ENCODE data around the gene TMSB4X.
A peak's percentile ranks its signal among the peaks of the same experiment; 100 is the strongest.
"Not testable (repeated sequence)": the region's sequence is repeated elsewhere in the genome, so short reads cannot be mapped to it uniquely, and the experiment has no call there.

The TMSB4X gene

DNA sequence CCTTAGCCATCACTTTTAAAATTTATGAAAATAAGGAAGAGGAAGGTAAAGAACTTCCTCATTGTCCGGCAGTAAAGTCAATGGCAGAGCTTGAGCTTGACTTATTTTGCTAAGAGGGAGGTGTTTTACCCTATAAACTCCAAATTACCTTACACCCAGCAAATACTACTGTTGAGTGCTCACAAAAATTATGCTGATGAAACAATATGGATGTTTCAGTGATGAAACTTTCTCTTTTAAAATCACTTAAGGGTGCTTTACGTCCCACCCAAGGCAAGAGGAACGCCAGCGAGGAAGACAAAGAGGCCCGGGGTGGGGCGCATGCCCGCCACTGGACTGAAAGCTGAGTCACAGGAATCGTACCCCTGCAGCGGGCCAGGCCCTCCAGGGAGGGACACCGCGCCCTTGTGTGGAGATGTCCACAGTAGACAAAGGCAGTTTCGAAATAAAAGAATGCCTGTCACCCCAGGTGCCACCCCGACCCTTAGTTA lies 560 bp upstream of the TMSB4X start:
- peak overlapping the region; percentile 29 for H2AFZ ChIP-seq (ENCODE audit: low read depth, low read length)
- H3K27me3 ChIP-seq (ENCODE audit: insufficient read depth, low read length), result no peaks in the 10 kb centered on the region
- peaks cover 27% of the 10 kb centered on the region for H3K4me1 ChIP-seq (ENCODE audit: insufficient read depth, low read length)
- H3K36me3 ChIP-seq (ENCODE audit: insufficient read depth, low read length), result peaks cover 8% of the 10 kb centered on the region
- peak overlapping the region; percentile 98 for H3K4me3 ChIP-seq (ENCODE audit: low read length)
- H3K9me3 ChIP-seq (ENCODE audit: low read length), result no peaks in the 10 kb centered on the region

DNA sequence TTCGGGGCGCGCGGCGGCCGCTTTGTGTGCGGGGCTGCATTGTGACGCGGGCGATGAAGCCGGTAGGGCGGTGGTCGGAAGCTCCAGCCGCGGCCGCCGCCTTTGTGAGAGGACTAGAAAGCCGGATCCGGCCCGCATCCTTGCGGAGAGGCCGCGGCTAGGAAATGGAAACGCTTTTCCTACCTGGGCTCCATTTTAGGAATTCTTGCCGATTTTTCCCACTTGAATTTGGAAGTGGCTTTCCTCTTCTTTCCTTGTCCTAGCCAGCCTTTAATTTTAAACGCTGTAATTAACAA lies 708 bp downstream of the TMSB4X start:
- peaks cover 8% of the 10 kb centered on the region for H3K36me3 ChIP-seq (ENCODE audit: insufficient read depth, low read length)
- no peaks in the 10 kb centered on the region for H3K9me3 ChIP-seq (ENCODE audit: low read length)
- H3K27me3 ChIP-seq (ENCODE audit: insufficient read depth, low read length), result no peaks in the 10 kb centered on the region

DNA sequence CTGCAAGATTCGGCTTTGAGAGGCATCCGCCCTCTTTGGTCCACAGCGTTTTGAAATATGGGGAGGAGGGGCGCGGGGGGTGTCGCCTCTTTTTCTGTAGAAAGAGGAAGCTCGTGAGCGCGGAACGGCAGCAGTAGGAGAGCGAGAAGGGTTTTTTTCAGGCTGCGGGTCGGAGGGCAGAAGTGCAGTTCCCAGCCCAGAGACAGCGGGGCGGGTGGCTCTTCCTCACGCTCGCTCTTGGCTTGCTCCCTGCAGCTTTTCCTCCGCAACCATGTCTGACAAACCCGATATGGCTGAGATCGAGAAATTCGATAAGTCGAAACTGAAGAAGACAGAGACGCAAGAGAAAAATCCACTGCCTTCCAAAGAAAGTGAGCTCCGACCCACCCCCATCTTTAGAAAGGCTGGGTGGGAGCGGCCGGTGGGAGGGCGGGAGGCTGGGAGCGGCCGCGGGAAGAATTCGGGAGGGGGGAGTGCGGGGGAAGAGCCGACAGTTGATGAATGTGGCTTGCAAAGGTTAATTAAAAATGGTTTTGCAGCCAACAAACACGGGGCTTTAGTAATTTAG lies 1.2 kb downstream of the TMSB4X start:
- peaks cover 31% of the 10 kb centered on the region for H3K4me1 ChIP-seq (ENCODE audit: insufficient read depth, low read length)
- H2AFZ ChIP-seq (ENCODE audit: low read depth, low read length), result no peak overlapping the region
- peaks cover 8% of the 10 kb centered on the region for H3K36me3 ChIP-seq (ENCODE audit: insufficient read depth, low read length)
- H3K4me3 ChIP-seq (ENCODE audit: low read length), result peak overlapping the region; percentile 98
- no peaks in the 10 kb centered on the region for H3K27me3 ChIP-seq (ENCODE audit: insufficient read depth, low read length)
- H3K9me3 ChIP-seq (ENCODE audit: low read length), result no peaks in the 10 kb centered on the region

More for the DNA sequence above, 708 bp downstream of the TMSB4X start:
- Histone ChIP-seq H3K4me1 (ENCODE audit: insufficient read depth, low read length) (peaks cover 31% of the 10 kb centered on the region), H2AFZ (ENCODE audit: low read depth, low read length) (no peak overlapping the region), H3K4me3 (ENCODE audit: low read length) (peak overlapping the region; percentile 98)

DNA sequence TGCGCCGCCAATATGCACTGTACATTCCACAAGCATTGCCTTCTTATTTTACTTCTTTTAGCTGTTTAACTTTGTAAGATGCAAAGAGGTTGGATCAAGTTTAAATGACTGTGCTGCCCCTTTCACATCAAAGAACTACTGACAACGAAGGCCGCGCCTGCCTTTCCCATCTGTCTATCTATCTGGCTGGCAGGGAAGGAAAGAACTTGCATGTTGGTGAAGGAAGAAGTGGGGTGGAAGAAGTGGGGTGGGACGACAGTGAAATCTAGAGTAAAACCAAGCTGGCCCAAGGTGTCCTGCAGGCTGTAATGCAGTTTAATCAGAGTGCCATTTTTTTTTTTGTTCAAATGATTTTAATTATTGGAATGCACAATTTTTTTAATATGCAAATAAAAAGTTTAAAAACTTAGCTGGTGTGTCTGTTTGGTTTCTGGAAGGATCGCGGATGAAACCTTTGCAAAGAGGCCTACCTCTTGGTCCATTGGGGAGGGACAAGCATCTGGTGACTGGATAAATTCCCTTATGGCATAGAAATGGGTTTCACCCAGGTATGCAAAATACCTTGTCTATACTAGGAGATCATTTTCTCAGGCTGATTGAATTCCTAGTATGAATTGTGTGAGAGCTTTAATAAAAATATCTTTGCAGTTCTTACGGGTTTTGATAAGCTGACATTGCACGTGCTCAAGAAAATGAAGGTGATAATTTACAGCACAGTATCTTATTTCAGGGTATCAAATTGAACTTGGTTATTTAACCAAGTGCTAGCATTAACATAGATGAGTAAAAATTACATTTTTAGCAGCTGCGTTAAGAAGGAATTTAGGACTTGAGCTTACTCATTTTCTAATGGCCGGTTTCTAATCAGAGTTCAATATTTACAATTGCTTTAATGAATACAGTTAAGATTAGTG lies 2.2 kb downstream of the TMSB4X start:
- H3K9me3 ChIP-seq (ENCODE audit: low read length); H3K36me3 ChIP-seq (ENCODE audit: insufficient read depth, low read length); H2AFZ ChIP-seq (ENCODE audit: low read depth, low read length); H3K27me3 ChIP-seq (ENCODE audit: insufficient read depth, low read length): not testable (repeated sequence)
- H3K4me3 ChIP-seq (ENCODE audit: low read length), result peak overlapping the region; percentile 98
- peaks cover 34% of the 10 kb centered on the region for H3K4me1 ChIP-seq (ENCODE audit: insufficient read depth, low read length)

DNA sequence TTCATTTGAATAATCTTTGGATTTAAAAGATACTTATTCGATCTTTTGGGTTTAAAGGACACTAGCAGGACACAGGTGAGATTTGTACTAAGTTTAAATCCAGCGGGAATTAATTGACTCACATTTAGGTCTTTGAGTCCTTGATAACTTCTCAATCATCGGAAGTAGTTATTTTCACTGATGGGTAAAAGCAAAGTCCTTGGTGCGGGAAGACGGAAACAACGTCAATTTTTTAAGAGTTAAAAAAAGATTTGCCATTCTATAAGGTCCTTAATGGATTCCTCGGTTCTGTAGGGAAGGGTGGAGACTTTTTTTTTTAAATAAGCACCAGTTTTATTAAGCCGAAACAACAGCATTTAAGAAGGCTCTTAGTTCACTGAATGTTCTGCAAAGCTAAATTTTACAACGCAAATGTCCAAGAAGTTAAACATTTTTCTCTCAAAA lies 2.9 kb downstream of the TMSB4X start:
- no peak overlapping the region for H2AFZ ChIP-seq (ENCODE audit: low read depth, low read length)
- no peaks in the 10 kb centered on the region for H3K27me3 ChIP-seq (ENCODE audit: insufficient read depth, low read length)
- peak overlapping the region; percentile 98 for H3K4me3 ChIP-seq (ENCODE audit: low read length)
- H3K36me3 ChIP-seq (ENCODE audit: insufficient read depth, low read length), result peaks cover 8% of the 10 kb centered on the region
- peaks cover 36% of the 10 kb centered on the region for H3K4me1 ChIP-seq (ENCODE audit: insufficient read depth, low read length)
- H3K9me3 ChIP-seq (ENCODE audit: low read length), result no peaks in the 10 kb centered on the region

DNA sequence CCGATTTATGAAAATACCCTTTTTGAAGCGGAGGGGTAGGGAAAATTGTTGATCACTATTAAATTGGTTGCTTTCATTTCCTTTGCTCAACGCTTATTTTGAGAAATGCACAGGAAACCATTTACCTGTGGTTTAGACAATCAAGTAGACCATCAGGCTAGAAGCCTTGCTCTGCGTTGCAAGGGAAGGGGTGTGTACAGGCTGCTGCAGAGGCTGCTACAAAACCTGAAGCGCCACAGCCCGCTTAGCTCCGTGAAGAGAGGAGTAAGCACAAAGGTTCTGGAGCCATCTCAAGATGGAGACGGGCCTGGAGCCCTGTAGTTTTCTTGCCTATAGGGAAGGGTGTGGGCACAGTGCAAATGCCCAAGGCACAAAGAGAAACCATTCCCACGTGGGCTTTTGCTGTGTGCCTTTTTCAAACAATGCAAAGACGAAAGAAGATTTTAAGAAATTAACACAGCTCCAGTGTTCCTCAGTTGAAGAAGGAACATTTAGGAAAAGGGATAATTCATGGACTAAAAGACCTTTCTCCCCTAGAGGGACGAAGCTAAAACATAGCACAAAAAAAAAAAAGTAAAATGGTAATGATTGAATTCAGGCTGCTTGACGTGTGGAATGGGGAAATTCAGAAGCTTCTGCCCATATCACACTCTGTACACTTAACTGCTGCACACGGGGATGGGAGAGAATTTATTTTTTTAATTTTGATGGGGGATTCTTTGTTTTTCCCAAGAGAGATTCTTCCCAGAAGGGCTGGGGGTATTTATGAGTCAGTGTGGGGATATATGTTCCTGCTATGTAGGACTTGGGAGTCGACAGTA lies 3.5 kb downstream of the TMSB4X start:
- H3K9me3 ChIP-seq (ENCODE audit: low read length), result no peaks in the 10 kb centered on the region
- peaks cover 8% of the 10 kb centered on the region for H3K36me3 ChIP-seq (ENCODE audit: insufficient read depth, low read length)
- H2AFZ ChIP-seq (ENCODE audit: low read depth, low read length), result no peak overlapping the region
- peaks cover 35% of the 10 kb centered on the region for H3K4me1 ChIP-seq (ENCODE audit: insufficient read depth, low read length)
- H3K4me3 ChIP-seq (ENCODE audit: low read length), result peak overlapping the region; percentile 98
- no peaks in the 10 kb centered on the region for H3K27me3 ChIP-seq (ENCODE audit: insufficient read depth, low read length)

DNA sequence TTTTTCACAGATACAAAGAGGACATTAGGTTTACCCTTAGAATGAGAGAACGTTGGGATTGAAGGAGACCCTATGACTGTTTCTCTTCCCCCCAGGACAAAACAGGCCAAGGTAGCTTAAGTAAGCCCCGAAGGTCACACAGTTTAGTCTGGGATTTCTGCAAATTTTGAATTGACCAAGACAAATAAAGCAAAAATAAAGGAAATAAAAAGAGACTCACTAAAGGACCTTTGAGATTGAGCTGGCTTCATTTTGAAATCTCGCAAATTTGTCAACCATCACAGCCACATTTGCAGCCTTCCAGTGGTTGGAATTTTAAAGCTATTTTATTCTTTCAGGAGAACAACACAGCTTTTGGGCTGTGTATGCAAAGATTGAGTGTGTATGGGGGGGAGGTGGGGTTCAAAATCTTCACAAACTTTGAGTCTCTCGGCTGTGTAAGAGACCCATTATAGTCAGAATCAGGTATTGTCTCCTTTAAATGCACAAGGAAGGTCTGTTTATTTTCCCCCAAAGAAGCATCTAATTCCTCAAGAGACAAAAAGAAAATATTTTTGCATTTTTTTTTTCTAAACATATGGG lies 4.2 kb downstream of the TMSB4X start:
- Histone ChIP-seq H3K9me3 (ENCODE audit: low read length) (no peaks in the 10 kb centered on the region), H3K4me1 (ENCODE audit: insufficient read depth, low read length) (peaks cover 28% of the 10 kb centered on the region), H3K27me3 (ENCODE audit: insufficient read depth, low read length) (no peaks in the 10 kb centered on the region), H2AFZ (ENCODE audit: low read depth, low read length) (no peak overlapping the region), H3K4me3 (ENCODE audit: low read length) (no peak overlapping the region), H3K36me3 (ENCODE audit: insufficient read depth, low read length) (peaks cover 8% of the 10 kb centered on the region)

DNA sequence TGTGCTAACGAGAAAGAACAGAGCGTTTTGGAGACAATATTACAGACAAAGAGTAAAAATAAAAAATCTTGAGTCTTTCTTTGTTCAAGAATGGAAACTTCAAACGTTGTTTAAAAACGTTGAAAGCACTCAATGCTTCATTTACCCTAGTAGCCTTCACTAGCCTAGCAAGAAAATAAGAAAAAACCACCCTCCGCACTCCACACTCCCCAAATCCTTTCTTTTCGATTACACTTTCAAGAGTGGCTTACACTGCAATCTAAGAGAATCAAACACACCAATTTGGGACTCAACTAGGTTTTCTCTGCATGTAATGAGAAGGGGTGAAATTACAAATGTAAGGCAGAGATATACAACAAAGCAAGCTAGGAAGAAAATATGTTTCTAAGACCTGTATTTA lies 4.7 kb downstream of the TMSB4X start:
- Histone ChIP-seq H3K4me3 (ENCODE audit: low read length) (no peak overlapping the region), H3K36me3 (ENCODE audit: insufficient read depth, low read length) (peaks cover 8% of the 10 kb centered on the region), H3K4me1 (ENCODE audit: insufficient read depth, low read length) (peaks cover 26% of the 10 kb centered on the region), H3K9me3 (ENCODE audit: low read length) (no peaks in the 10 kb centered on the region), H3K27me3 (ENCODE audit: insufficient read depth, low read length) (no peaks in the 10 kb centered on the region), H2AFZ (ENCODE audit: low read depth, low read length) (no peak overlapping the region)

DNA sequence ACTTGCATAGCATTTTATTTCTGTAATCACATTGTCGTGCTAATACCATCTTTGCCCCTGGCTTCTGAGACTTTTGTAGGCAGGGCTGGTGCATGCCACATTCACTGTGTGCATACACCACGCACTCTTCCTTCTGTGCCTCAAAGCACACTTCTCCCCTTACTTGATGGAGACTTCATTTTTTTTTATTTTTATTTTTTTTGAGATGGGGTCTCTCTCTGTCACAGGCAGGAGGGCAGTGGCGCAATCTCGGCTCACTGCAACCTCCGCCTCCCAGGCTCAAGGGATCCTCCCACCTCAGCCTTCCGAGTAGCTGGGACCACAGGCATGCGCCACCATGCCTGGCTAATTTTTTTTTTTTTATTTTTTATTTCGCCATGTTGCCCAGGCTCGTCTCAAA lies 5.1 kb downstream of the TMSB4X start:
- peaks cover 26% of the 10 kb centered on the region for H3K4me1 ChIP-seq (ENCODE audit: insufficient read depth, low read length)
- H3K9me3 ChIP-seq (ENCODE audit: low read length); H3K36me3 ChIP-seq (ENCODE audit: insufficient read depth, low read length); H3K27me3 ChIP-seq (ENCODE audit: insufficient read depth, low read length); H2AFZ ChIP-seq (ENCODE audit: low read depth, low read length); H3K4me3 ChIP-seq (ENCODE audit: low read length): not testable (repeated sequence)

DNA sequence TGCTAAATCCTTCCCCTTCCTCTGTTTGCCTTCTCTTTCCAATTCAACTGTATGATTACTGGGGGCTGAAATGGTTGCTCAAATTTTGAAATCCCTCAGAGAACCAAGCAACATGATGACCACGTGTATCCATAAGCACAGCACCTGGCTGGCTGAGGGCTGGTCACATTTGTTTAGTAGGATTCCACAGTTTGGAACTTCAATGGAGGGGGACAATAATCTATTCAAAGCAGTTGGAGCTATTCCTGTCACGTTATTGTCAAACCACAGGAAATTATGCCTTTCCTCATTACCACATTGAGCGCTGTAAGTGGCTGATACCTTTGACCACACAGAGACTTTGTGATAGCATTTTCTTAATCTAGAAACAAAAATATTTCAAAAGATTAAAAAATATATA lies 7.0 kb downstream of the TMSB4X start:
- no peaks in the 10 kb centered on the region for H3K27me3 ChIP-seq (ENCODE audit: insufficient read depth, low read length)
- H3K36me3 ChIP-seq (ENCODE audit: insufficient read depth, low read length), result peaks cover 8% of the 10 kb centered on the region
- H3K4me3 ChIP-seq (ENCODE audit: low read length), result no peak overlapping the region
- H3K4me1 ChIP-seq (ENCODE audit: insufficient read depth, low read length), result peaks cover 26% of the 10 kb centered on the region
- H2AFZ ChIP-seq (ENCODE audit: low read depth, low read length), result no peak overlapping the region
- no peaks in the 10 kb centered on the region for H3K9me3 ChIP-seq (ENCODE audit: low read length)

DNA sequence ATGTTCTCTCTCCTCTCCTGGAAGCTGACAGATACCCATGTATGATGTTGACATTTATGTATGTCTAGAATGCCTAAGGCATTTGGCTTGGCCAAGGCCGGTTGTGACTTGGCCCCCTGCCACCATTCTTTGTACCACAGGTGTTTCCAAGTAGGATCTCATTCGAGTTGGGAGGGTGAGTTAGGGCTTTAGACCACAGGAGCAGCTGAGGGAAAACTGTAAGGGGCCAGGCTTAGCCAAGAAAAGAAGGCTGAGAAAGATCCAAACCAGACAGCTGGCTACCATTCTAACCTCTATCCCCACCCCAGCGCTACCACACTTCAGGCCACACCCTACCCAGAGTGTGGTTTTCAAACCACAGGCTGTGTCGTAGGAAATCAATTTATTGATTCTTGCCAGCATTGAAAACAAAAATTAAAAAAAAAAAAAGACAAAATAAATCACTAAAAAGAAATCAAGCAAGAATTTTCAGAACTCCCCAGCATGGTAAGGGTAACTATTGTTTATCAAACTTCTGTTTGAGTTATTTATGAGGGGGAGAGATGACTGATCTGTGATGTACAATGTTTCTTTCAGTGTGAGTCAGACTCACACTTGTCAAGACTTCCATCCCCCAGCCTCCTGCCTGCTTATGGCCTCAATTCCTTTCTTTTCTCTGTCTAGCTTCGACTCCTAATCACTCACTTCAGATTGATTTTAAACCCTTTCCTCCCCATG lies 9.9 kb downstream of the TMSB4X start:
- Histone ChIP-seq H2AFZ (ENCODE audit: low read depth, low read length) (no peak overlapping the region), H3K27me3 (ENCODE audit: insufficient read depth, low read length) (no peaks in the 10 kb centered on the region), H3K36me3 (ENCODE audit: insufficient read depth, low read length) (no peaks in the 10 kb centered on the region), H3K4me3 (ENCODE audit: low read length) (no peak overlapping the region), H3K4me1 (ENCODE audit: insufficient read depth, low read length) (peaks cover 6% of the 10 kb centered on the region), H3K9me3 (ENCODE audit: low read length) (no peaks in the 10 kb centered on the region)

DNA sequence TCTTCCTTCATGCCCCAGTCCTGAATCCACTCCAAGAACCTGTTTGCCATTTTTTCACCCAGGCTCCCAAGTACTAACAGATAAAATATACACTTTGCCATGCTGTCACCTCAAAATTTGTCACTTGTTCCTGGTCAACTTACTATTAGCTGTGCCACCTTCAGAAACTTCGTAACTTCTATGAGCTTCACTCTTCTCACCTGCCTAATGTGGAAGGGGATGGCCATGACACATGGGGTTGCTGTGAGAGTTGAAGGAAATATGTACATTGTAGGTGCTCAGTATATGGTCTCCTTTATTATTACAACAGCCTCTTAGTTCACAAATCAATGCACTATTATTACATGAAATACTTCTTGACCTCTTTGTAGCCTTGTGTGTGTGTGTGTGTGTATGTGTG lies 10.4 kb downstream of the TMSB4X start:
- no peaks in the 10 kb centered on the region for H3K9me3 ChIP-seq (ENCODE audit: low read length)

More for the DNA sequence above, 10.4 kb downstream of the TMSB4X start:
- H3K4me3 ChIP-seq (ENCODE audit: low read length), result no peak overlapping the region
- H2AFZ ChIP-seq (ENCODE audit: low read depth, low read length), result no peak overlapping the region
- no peaks in the 10 kb centered on the region for H3K27me3 ChIP-seq (ENCODE audit: insufficient read depth, low read length)
- H3K4me1 ChIP-seq (ENCODE audit: insufficient read depth, low read length), result peaks cover 5% of the 10 kb centered on the region
- H3K36me3 ChIP-seq (ENCODE audit: insufficient read depth, low read length), result no peaks in the 10 kb centered on the region
